ENCODE data around the gene CIDEB.

GRCh38 chr14:24271834-24272263 is 35.9 kb downstream of the CIDEB start:
- TF ChIP-seq TAF1 (IDR thresholded peaks at IDR 0.05; ENCODE audit: low read depth, low read length) (no peak), POLR2A (IDR thresholded peaks at IDR 0.05; ENCODE audit: low read depth, low read length) (no peak), POLR2AphosphoS5 (IDR thresholded peaks at IDR 0.05; ENCODE audit: low read depth, low read length) (no peak)
